ENCODE data around the gene TBX1.

Gene TBX1

DNA sequence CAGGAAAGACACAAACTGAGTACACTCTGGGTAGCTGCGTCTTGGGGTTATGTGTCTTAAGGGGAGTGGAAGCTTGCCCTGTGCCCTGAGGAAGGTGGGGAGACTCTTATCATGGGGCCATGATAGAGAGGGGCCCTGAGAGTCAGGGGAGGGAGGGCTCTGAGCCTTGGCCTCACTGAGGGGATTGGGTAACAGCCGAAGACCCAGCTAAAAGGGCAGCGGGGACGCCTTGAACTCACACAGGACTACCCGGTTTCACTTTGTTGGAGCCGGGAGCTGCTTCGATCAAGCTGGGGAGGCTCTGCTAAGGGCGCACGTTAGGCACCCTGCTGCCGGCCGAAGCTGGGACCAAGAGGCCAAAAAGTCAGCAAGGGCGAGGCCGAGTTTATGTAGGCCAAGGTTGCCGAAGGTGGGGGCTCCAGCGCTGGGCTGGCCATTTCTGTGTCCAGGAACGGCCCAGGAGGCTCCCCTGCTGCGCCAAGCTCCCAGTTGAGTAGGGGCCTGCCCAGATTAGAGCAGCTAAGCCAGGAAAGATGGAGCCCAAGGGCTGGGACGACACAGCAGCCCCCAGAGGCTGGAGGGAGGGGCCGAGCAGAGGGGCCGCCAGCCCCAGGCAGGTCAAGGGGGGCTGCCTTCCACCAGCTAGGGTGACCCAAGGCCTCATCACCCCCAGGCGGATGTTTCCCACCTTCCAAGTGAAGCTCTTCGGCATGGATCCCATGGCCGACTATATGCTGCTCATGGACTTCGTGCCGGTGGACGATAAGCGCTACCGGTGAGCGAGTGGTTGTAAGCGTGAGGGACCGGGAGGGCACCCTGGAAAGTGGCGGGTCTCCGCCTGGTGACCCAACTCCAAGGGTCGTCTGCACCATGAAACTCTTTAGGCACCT is 2.2 kb downstream of the TBX1 start:
- Histone ChIP-seq H3K9me3 (ENCODE audit: insufficient read depth, low read length) (no peaks in the 10 kb centered on the region), H4K20me1 (ENCODE audit: low read depth, low read length) (no peaks in the 10 kb centered on the region), H3K27ac (ENCODE audit: low read depth, low read length) (no peak overlapping the region), H3F3A (ENCODE audit: insufficient read depth) (no peaks in the 10 kb centered on the region), H3K36me3 (ENCODE audit: low read length) (no peaks in the 10 kb centered on the region), H3K4me2 (ENCODE audit: low read depth, low read length, poor library complexity, severe bottlenecking) (no peak overlapping the region), H3K27me3 (ENCODE audit: low read length) (no peaks in the 10 kb centered on the region), H3K79me2 (ENCODE audit: insufficient read depth, low read length) (no peaks in the 10 kb centered on the region), H3K4me3 (ENCODE audit: insufficient read depth, low read length, poor library complexity, severe bottlenecking) (no peak overlapping the region), H2AFZ (ENCODE audit: low read depth, low read length, severe bottlenecking) (no peak overlapping the region), H3K9me2 (replicated peaks; ENCODE audit: insufficient read depth, low read length) (no peaks in the 10 kb centered on the region), H3K9ac (ENCODE audit: low read length) (no peak overlapping the region)
- TF ChIP-seq EZH2phosphoT487 (conservative IDR thresholded peaks at IDR 0.05; ENCODE audit: low read length) = no peak
- TF ChIP-seq, protein P1, sequence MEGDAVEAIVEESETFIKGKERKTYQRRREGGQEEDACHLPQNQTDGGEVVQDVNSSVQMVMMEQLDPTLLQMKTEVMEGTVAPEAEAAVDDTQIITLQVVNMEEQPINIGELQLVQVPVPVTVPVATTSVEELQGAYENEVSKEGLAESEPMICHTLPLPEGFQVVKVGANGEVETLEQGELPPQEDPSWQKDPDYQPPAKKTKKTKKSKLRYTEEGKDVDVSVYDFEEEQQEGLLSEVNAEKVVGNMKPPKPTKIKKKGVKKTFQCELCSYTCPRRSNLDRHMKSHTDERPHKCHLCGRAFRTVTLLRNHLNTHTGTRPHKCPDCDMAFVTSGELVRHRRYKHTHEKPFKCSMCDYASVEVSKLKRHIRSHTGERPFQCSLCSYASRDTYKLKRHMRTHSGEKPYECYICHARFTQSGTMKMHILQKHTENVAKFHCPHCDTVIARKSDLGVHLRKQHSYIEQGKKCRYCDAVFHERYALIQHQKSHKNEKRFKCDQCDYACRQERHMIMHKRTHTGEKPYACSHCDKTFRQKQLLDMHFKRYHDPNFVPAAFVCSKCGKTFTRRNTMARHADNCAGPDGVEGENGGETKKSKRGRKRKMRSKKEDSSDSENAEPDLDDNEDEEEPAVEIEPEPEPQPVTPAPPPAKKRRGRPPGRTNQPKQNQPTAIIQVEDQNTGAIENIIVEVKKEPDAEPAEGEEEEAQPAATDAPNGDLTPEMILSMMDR (IDR thresholded peaks at IDR 0.05; ENCODE audit: insufficient read depth, low read length, poor library complexity, severe bottlenecking) = no peak

DNA sequence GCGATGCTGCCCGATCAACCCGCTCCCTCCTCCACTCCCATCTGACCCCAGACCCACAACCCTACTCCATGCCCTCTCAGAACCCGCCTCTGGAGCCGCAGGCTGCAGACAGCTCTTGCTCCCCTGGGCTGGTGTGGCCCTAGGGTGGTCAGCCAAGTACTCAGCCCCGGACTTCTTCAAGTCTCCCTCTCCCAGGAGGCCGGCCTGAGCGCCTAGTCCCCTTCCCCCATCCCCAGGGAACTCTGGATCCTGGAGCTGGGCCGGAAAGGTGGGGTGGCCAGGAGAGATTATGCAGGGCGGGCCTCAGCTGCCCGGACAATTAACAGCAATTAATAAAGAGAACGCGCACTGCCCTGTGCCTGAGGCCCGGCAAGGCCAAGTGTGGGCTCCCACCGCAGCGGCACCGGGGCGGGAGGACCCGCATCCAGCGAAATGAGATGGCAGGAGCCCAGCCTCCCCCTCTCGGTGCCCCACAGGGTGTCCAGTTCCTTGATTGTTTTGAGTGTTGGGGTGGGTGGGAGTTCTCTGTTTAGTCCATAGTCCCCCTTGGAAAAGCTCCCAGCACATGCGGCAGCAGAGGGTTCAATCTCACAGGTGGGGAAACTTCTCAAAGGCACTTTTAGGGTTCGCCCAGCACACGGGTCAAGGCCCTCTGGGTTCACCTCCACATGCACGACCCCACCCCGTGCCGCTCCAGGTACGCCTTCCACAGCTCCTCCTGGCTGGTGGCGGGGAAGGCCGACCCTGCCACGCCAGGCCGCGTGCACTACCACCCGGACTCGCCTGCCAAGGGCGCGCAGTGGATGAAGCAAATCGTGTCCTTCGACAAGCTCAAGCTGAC is 3.1 kb downstream of the TBX1 start:
- Histone ChIP-seq H3K27ac (ENCODE audit: low read depth, low read length) (no peak overlapping the region), H3K4me3 (ENCODE audit: insufficient read depth, low read length, poor library complexity, severe bottlenecking) (no peak overlapping the region), H3K9ac (ENCODE audit: low read length) (no peak overlapping the region), H3K4me2 (ENCODE audit: low read depth, low read length, poor library complexity, severe bottlenecking) (no peak overlapping the region), H4K20me1 (ENCODE audit: low read depth, low read length) (no peaks in the 10 kb centered on the region), H3F3A (ENCODE audit: insufficient read depth) (no peaks in the 10 kb centered on the region), H3K9me2 (replicated peaks; ENCODE audit: insufficient read depth, low read length) (no peaks in the 10 kb centered on the region), H2AFZ (ENCODE audit: low read depth, low read length, severe bottlenecking) (no peak overlapping the region), H3K9me3 (ENCODE audit: insufficient read depth, low read length) (no peaks in the 10 kb centered on the region), H3K27me3 (ENCODE audit: low read length) (no peaks in the 10 kb centered on the region), H3K36me3 (ENCODE audit: low read length) (no peaks in the 10 kb centered on the region), H3K79me2 (ENCODE audit: insufficient read depth, low read length) (no peaks in the 10 kb centered on the region)
- TF ChIP-seq EZH2phosphoT487 (conservative IDR thresholded peaks at IDR 0.05; ENCODE audit: low read length) = no peak
- TF ChIP-seq, protein P1 (IDR thresholded peaks at IDR 0.05; ENCODE audit: insufficient read depth, low read length, poor library complexity, severe bottlenecking) = no peak

DNA sequence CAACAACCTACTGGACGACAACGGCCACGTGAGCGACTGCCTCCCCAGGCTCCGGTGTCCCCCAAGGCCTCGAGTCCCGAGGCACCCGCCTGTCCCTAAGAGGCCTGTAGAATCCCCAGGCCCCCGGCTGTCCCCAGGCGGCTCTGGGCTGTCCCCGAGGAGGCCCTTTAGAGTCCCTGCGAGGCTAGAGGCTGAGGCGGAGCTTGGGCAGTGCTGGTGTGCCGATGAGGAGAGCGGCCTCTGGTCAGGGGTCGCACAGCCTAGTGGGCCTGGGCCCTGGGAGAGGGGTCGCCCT is 3.7 kb downstream of the TBX1 start:
- H3K27me3 ChIP-seq (ENCODE audit: low read length) = no peaks in the 10 kb centered on the region
- no peaks in the 10 kb centered on the region for H4K20me1 ChIP-seq (ENCODE audit: low read depth, low read length)

More for the DNA sequence above, 3.7 kb downstream of the TBX1 start:
- H3K27ac ChIP-seq (ENCODE audit: low read depth, low read length) = no peak overlapping the region
- H3K4me2 ChIP-seq (ENCODE audit: low read depth, low read length, poor library complexity, severe bottlenecking) = no peak overlapping the region
- H3K36me3 ChIP-seq (ENCODE audit: low read length) = no peaks in the 10 kb centered on the region
- TF ChIP-seq EZH2phosphoT487 (conservative IDR thresholded peaks at IDR 0.05; ENCODE audit: low read length) = no peak
- TF ChIP-seq, protein P1 (IDR thresholded peaks at IDR 0.05; ENCODE audit: insufficient read depth, low read length, poor library complexity, severe bottlenecking) = no peak
- no peaks in the 10 kb centered on the region for H3K9me2 ChIP-seq (replicated peaks; ENCODE audit: insufficient read depth, low read length)
- H3F3A ChIP-seq (ENCODE audit: insufficient read depth) = no peaks in the 10 kb centered on the region
- H2AFZ ChIP-seq (ENCODE audit: low read depth, low read length, severe bottlenecking) = no peak overlapping the region
- H3K79me2 ChIP-seq (ENCODE audit: insufficient read depth, low read length) = no peaks in the 10 kb centered on the region
- H3K4me3 ChIP-seq (ENCODE audit: insufficient read depth, low read length, poor library complexity, severe bottlenecking) = no peak overlapping the region
- no peak overlapping the region for H3K9ac ChIP-seq (ENCODE audit: low read length)
- no peaks in the 10 kb centered on the region for H3K9me3 ChIP-seq (ENCODE audit: insufficient read depth, low read length)
